ENCODE measurements around the gene TP63.

GRCh38 chr3:189945935-189946709, 314.9 kb downstream of the TP63 start:
- TF ChIP-seq MAX (IDR thresholded peaks at IDR 0.05; ENCODE audit: insufficient read depth, insufficient read length) (no peak), POLR2A (IDR thresholded peaks at IDR 0.05; ENCODE audit: low read depth, low read length) (no peak), POLR2AphosphoS5 (IDR thresholded peaks at IDR 0.05; ENCODE audit: insufficient read depth, low read depth, low read length) (no peak), CTCF (IDR thresholded peaks at IDR 0.05; ENCODE audit: extremely low read depth in 1 of 2, insufficient read depth in 1 of 2, low read depth in 1 of 2, low read length in 2 of 2) (no peak), MYC (IDR thresholded peaks at IDR 0.05; ENCODE audit: low read depth, low read length) (no peak), EZH2 (IDR thresholded peaks at IDR 0.05; ENCODE audit: borderline replicate concordance, low read depth, low read length, severe bottlenecking) (no peak), GATA2 (IDR thresholded peaks at IDR 0.05; ENCODE audit: insufficient read depth, insufficient read length, low read depth, low read length) (no peak), JUN (IDR thresholded peaks at IDR 0.05; ENCODE audit: borderline replicate concordance, insufficient read depth, insufficient read length, low read depth) (no peak)

All from endothelial cell of umbilical vein (primary cell).